OCI-LY7 (cell line): Measurements from ENCODE around the gene TSPAN17. TPM values are rescaled to one million over a fixed set of nuclear protein-coding genes. Genes with fewer than 3 reads are reported as not detected.

ENCODE experiments used
- BruUV-seq: library from RNA; stranded (reverse); fragments of 400-500 nt; replicated peaks from 2 replicates; lab custom pipeline; 2021; lab: Mats Ljungman, UMichigan
- CTCF ChIA-PET: fragments of 300-600 bp; sonication (Branson Sonifier 250); formaldehyde crosslinking; loops from one replicate; lab custom pipeline; 2022; ENCODE audit warnings: antibody characterized with exemption; ENCODE audit not compliant: unreplicated experiment; lab: Charles Lee
- POLR2A ChIA-PET: fragments of 300-600 bp; sonication (Branson Sonifier 250); formaldehyde crosslinking; loops from one replicate; lab custom pipeline; 2022; ENCODE audit warnings: antibody characterized with exemption; lab: Charles Lee
- DNase-seq: peaks from one replicate; pipeline ENCODE4 v3.0.0-alpha.2; 2015; ENCODE audit warnings: low spot score
- H2AFZ ChIP-seq: fragments of 200-600 bp; sonication (generic), shearing (Covaris generic); 2 replicates; pipeline ENCODE4 v1.6.1; 2014; ENCODE audit warnings: mild to moderate bottlenecking, antibody characterized with exemption, low read length, moderate library complexity
- H3K27ac ChIP-seq: fragments of 200-600 bp; sonication (generic); 2 replicates; pipeline ENCODE4 v1.5.1; 2014; ENCODE audit warnings: mixed run types, low read depth, mild to moderate bottlenecking, moderate library complexity, low read length, inconsistent platforms; ENCODE audit not compliant: poor library complexity, severe bottlenecking
- H3K36me3 ChIP-seq: fragments of 200-600 bp; sonication (generic); 2 replicates; pipeline ENCODE4 v1.6.1; 2014; ENCODE audit warnings: mild to moderate bottlenecking, antibody characterized with exemption, low read length, moderate library complexity, mixed read lengths; ENCODE audit not compliant: insufficient read depth
- H3K4me1 ChIP-seq: fragments of 200-600 bp; sonication (generic); 2 replicates; pipeline ENCODE4 v1.5.1; 2014; ENCODE audit warnings: mild to moderate bottlenecking, low read length; ENCODE audit not compliant: insufficient read depth, poor library complexity, severe bottlenecking
- H3K4me2 ChIP-seq: fragments of 200-600 bp; sonication (generic); 2 replicates; pipeline ENCODE4 v1.6.1; 2014; ENCODE audit warnings: mild to moderate bottlenecking, low read length
- H3K4me3 ChIP-seq: fragments of 200-600 bp; sonication (generic); 2 replicates; pipeline ENCODE4 v1.5.1; 2014; ENCODE audit warnings: mild to moderate bottlenecking, low read depth, low read length; ENCODE audit not compliant: poor library complexity, severe bottlenecking
- H3K79me2 ChIP-seq: fragments of 200-600 bp; sonication (generic); 2 replicates; pipeline ENCODE4 v1.6.1; 2016; ENCODE audit warnings: low read depth, mild to moderate bottlenecking, low read length, moderate library complexity, mixed read lengths; ENCODE audit not compliant: insufficient read depth
- H3K9me2 ChIP-seq: fragments of 200-600 bp; sonication (generic); 2 replicates; pipeline ENCODE4 v1.6.1; 2016; ENCODE audit warnings: mild to moderate bottlenecking, low read length, mixed read lengths; ENCODE audit not compliant: insufficient read depth
- H3K9me3 ChIP-seq: fragments of 200-600 bp; sonication (generic); 2 replicates; pipeline ENCODE4 v1.6.1; 2014; ENCODE audit warnings: mild to moderate bottlenecking, mixed run types, low read length, mixed read lengths
- H4K20me1 ChIP-seq: fragments of 200-600 bp; sonication (generic); 2 replicates; pipeline ENCODE4 v1.6.1; 2014; ENCODE audit warnings: mild to moderate bottlenecking, antibody characterized with exemption, low read length, moderate library complexity, mixed read lengths; ENCODE audit not compliant: insufficient read depth
- CTCF ChIP-seq: fragments of 200-600 bp; sonication (generic); conservative IDR thresholded peaks from 2 replicates; pipeline ENCODE4 v1.5.1; 2014; ENCODE audit warnings: mild to moderate bottlenecking, antibody characterized with exemption, low read length, moderate library complexity, mixed read lengths
- EZH2phosphoT487 ChIP-seq: fragments of 200-600 bp; sonication (generic); IDR thresholded peaks from 2 replicates; pipeline ENCODE4 v1.6.1; 2018; ENCODE audit warnings: low read depth, borderline replicate concordance, mild to moderate bottlenecking, mixed run types, antibody characterized with exemption, low read length, moderate library complexity, mixed read lengths
- intact Hi-C: fragments of 100-400 bp; cut with micrococcal nuclease; formaldehyde crosslinking; loops from one replicate; pipeline ENCODE4 v1.10.0; 2022; ENCODE audit not compliant: unreplicated experiment
- total RNA-seq, 2 experiments: library from RNA; depleted of rRNA in 1 of 2; stranded (reverse); fragments of >200 nt in 1 of 2; shearing (Covaris generic) in 1 of 2; gene quantifications; 2 replicates each; pipeline ENCODE4 v1.2.3, GENCODE V29; 2014 to 2022

TSPAN17 gene
- total RNA-seq, 2 experiments from 2014 or later: 9.3 to 23.3 TPM

DNA sequence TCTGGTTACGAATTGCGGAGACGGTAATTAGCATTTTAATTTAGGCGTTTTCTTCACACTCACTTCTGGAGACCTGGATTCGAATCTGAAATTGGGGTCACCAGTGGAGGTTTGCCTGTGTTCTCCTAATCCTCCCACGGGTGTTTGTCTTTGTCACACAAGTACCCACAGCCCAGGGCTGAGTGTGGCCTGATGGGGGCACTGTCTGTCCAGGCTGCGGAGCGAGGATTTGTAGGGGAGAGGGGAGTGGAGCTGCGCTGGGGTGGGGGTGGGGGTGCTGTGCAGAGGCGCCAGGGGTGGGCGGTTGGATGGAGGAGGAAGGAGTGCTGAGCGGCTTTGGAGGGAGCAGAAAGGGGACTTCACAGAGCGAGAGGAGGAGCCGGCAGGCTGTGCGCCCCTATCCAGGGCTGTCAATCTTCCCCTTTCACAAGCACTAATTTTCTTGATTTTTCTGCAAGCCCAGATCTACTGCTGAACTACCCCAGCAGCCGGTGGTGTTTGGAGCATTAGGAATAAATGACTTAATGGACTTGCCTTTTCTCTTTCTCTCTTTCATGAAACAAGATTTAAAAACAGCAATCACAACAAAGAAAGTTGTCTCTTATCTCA, 53.1 kb downstream of the TSPAN17 start:
- Histone ChIP-seq H3K4me2 (no peak overlapping the region), H3K27ac (no peak overlapping the region), H2AFZ (no peak overlapping the region), H3K9me2 (no peaks in the 10 kb centered on the region), H3K4me1 (no peaks in the 10 kb centered on the region), H3K4me3 (no peak overlapping the region), H3K36me3 (no peaks in the 10 kb centered on the region), H3K9me3 (no peaks in the 10 kb centered on the region), H3K79me2 (no peaks in the 10 kb centered on the region), H4K20me1 (no peaks in the 10 kb centered on the region)
- ChIA-PET POLR2A (no interaction called here), CTCF (no interaction called here)
- peak; percentile 7 for DNase-seq
- peak; percentile 54 for TF ChIP-seq CTCF
- TF ChIP-seq EZH2phosphoT487: no peak
- intact Hi-C loops: no loop called here
- no TSS peak for BruUV-seq

DNA sequence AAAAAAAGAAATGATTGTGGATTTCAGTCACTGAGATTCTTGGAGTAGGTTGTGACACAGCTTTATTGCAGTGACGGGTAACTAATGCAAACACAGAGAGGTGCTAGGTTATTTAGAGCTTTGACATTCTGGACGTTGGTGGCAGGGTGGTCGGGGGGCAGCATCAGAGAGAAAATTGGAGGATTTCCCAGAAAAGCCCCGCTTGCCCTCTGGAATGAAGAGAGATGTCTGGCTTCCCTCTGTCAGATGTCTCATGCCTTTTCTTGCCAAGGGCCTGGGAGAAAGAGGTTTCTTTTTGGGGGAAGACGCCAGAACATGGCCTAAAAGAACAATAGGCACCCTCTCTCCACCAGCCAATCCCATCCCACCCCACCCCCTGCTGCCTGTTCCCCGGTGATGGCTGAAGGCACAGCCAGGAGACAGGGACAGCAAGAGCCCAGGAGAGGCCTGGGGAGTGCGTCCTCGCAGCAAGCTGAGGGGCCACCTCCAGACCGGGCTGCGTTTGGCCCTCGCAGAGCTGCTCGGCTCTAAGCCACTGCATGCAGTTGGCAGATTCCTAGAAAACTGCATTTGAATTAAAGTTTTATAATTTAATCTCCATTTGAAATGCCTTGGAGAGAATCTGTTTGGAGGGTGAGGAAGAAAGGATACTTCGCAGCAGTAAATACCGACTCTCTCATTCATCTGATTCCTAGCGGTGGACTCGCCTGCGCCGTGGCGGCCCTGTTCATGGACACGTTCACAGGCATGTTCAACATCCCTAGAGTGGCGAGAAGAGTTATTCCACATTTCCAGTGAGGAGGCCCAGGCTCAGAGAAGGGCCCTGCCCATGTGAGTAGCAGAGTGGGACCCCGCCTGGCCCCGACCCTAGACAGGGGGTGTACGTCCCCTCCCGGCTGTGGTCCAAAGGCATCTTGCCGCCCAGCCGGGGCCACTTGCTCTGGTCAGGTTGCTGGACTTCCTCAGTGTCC, 55.7 kb downstream of the TSPAN17 start:
- Histone ChIP-seq H3K79me2 (no peaks in the 10 kb centered on the region), H3K9me2 (no peaks in the 10 kb centered on the region), H3K9me3 (no peaks in the 10 kb centered on the region), H3K27ac (no peak overlapping the region), H3K4me1 (no peaks in the 10 kb centered on the region), H3K4me3 (no peak overlapping the region), H2AFZ (no peak overlapping the region), H4K20me1 (no peaks in the 10 kb centered on the region), H3K36me3 (no peaks in the 10 kb centered on the region), H3K4me2 (no peak overlapping the region)
- POLR2A ChIA-PET: no interaction called here
- no TSS peak for BruUV-seq
- TF ChIP-seq EZH2phosphoT487 (no peak), CTCF (no peak)
- DNase-seq: no peak
- CTCF ChIA-PET: no interaction called here
- intact Hi-C loops: no loop called here
